Sigmoid colon (tissue), 7 donors: ENCODE results near the gene LRRN1. TPM values are rescaled to one million over a fixed set of nuclear protein-coding genes. Genes with fewer than 3 reads are reported as not detected.

Experiments used
- DNase-seq: peaks from one replicate; pipeline ENCODE4 v3.0.0-alpha.2; 2019
- H3K27ac ChIP-seq, 4 donors: fragments of 200-600 bp; sonication (generic); one replicate each; pipeline ENCODE4 v1.5.1; 2016 to 2019; ENCODE audit warnings: mild to moderate bottlenecking in 1 of 4
- H3K27me3 ChIP-seq, 3 donors: fragments of 200-600 bp; sonication (generic); one replicate each; pipeline ENCODE4 v1.5.1; 2019; ENCODE audit warnings: mild to moderate bottlenecking in 1 of 3
- H3K36me3 ChIP-seq, 4 donors: fragments of 200-600 bp; sonication (generic); one replicate each; pipeline ENCODE4 v1.5.1; 2016 to 2019
- H3K4me1 ChIP-seq, 4 donors: fragments of 200-600 bp; sonication (generic); one replicate each; pipeline ENCODE4 v1.5.1; 2017 to 2019
- H3K4me3 ChIP-seq, 4 donors: fragments of 200-600 bp; sonication (generic); one replicate each; pipeline ENCODE4 v1.5.1; 2017 to 2019; ENCODE audit warnings: mild to moderate bottlenecking in 2 of 4, moderate library complexity in 1 of 4
- H3K9me3 ChIP-seq, 4 donors: fragments of 200-600 bp in 3 of 4; sonication (generic) in 3 of 4; one replicate each; pipeline versions ENCODE4 v1.5.1 to v1.6.1; 2013 to 2019
- CTCF ChIP-seq, 4 experiments: fragments of 450-650 bp in 3 of 4; fragments of 200-600 bp in 1 of 4; IDR thresholded peaks; one replicate each; pipeline ENCODE4 v1.5.1; 2016 to 2019; ENCODE audit warnings: antibody characterized with exemption in 4 of 4, mild to moderate bottlenecking in 3 of 4, moderate library complexity in 2 of 4
- EP300 ChIP-seq, 4 donors: sonication (generic); formaldehyde crosslinking; IDR thresholded peaks; one replicate each; pipeline ENCODE4 v1.6.1; 2017; ENCODE audit warnings: antibody characterized with exemption in 4 of 4
- POLR2A ChIP-seq, 2 donors: fragments of 450-650 bp; IDR thresholded peaks; one replicate each; pipeline ENCODE4 v1.6.1; 2016; ENCODE audit warnings: antibody characterized with exemption in 2 of 2, mild to moderate bottlenecking in 2 of 2, moderate library complexity in 2 of 2
- POLR2AphosphoS5 ChIP-seq, 4 donors: sonication (generic); formaldehyde crosslinking; IDR thresholded peaks; one replicate each; pipeline ENCODE4 v1.6.1; 2017; ENCODE audit warnings: antibody characterized with exemption in 4 of 4
- WGBS, 2 donors: extraction: QIAGEN DNeasy Blood & Tissue Kit; methylation state at CpG; one replicate each; pipeline ENCODE4 v1.1.7; 2013; 5-methylcytosine and 5-hydroxymethylcytosine counted together
- intact Hi-C: fragments of 100-400 bp; cut with DNase I; formaldehyde crosslinking; loops from one replicate; pipeline ENCODE4 v1.15.1; 2023
- polyA plus RNA-seq, 3 donors: library from polyadenylated mRNA; stranded (reverse); fragments of 200-250 nt; gene quantifications; one replicate each; pipeline ENCODE4 v1.2.3, GENCODE V29; 2013
- total RNA-seq, 4 donors: library from RNA; depleted of rRNA; stranded (reverse); fragments of >200 nt; gene quantifications; one replicate each; pipeline ENCODE4 v1.1.0, GENCODE V29; 2016
- donor health status: healthy with polysubstance abuse.
- donor health status: Bipolar disorder and iron deficiency.
- donor health status: healthy.

Gene LRRN1
- total and polyA plus RNA-seq, 7 donors, result 0.14 to 1.1 (median 0.28) TPM; not detected in 2

GRCh38 chr3:3802046-3802445, 2.8 kb downstream of the LRRN1 start:
- H3K4me1 ChIP-seq, result peaks cover 0 to 30% (median 27%) of the 10 kb centered on the region in 4 donors
- WGBS, 2 donors, result 84 to 85% methylated on average over 13 of the region's 13 CpGs
- DNase-seq, result no peak
- H3K27me3 ChIP-seq, result peaks cover 0 to 74% (median 9%) of the 10 kb centered on the region in 3 donors
- no peak overlapping the region for H3K27ac ChIP-seq
- TF ChIP-seq EP300 (IDR thresholded peaks at IDR 0.05), result no peak
- no peak for TF ChIP-seq POLR2AphosphoS5 (IDR thresholded peaks at IDR 0.05)
- no peak for TF ChIP-seq CTCF (IDR thresholded peaks at IDR 0.05)
- TF ChIP-seq POLR2A (IDR thresholded peaks at IDR 0.05), result no peak
- no peaks in the 10 kb centered on the region for H3K9me3 ChIP-seq
- no peaks in the 10 kb centered on the region for H3K36me3 ChIP-seq
- intact Hi-C loops, result no loop called here
- H3K4me3 ChIP-seq, result no peak overlapping the region

GRCh38 chr3:3804560-3804959, 5.3 kb downstream of the LRRN1 start:
- H3K4me3 ChIP-seq, result no peak overlapping the region
- TF ChIP-seq POLR2AphosphoS5 (IDR thresholded peaks at IDR 0.05) (no peak), POLR2A (IDR thresholded peaks at IDR 0.05) (no peak), EP300 (IDR thresholded peaks at IDR 0.05) (no peak), CTCF (IDR thresholded peaks at IDR 0.05) (no peak)
- DNase-seq, result no peak
- H3K27ac ChIP-seq, result no peak overlapping the region
- no peaks in the 10 kb centered on the region for H3K36me3 ChIP-seq
- peaks cover 0 to 18% (median 17%) of the 10 kb centered on the region in 4 donors for H3K4me1 ChIP-seq
- intact Hi-C loops, result no loop called here
- no peaks in the 10 kb centered on the region for H3K9me3 ChIP-seq
- 93 to 97% methylated on average over 2 of the region's 2 CpGs for WGBS, 2 donors
- H3K27me3 ChIP-seq, result peaks cover 0 to 63% (median 9%) of the 10 kb centered on the region in 3 donors

GRCh38 chr3:3806092-3806491, 6.9 kb downstream of the LRRN1 start:
- H3K36me3 ChIP-seq, result no peaks in the 10 kb centered on the region
- 91% methylated on average over 7 of the region's 7 CpGs for WGBS, 2 donors
- H3K4me3 ChIP-seq, result no peak overlapping the region
- H3K9me3 ChIP-seq, result no peaks in the 10 kb centered on the region
- intact Hi-C loops, result no loop called here
- TF ChIP-seq POLR2AphosphoS5 (IDR thresholded peaks at IDR 0.05), result no peak
- TF ChIP-seq CTCF (IDR thresholded peaks at IDR 0.05), result no peak
- TF ChIP-seq EP300 (IDR thresholded peaks at IDR 0.05), result no peak
- no peak for TF ChIP-seq POLR2A (IDR thresholded peaks at IDR 0.05)
- DNase-seq, result no peak
- H3K27me3 ChIP-seq, result peaks cover 0 to 54% (median 9%) of the 10 kb centered on the region in 3 donors
- no peak overlapping the region for H3K27ac ChIP-seq
- peaks cover 0 to 3% (median 3%) of the 10 kb centered on the region in 4 donors for H3K4me1 ChIP-seq

- WGBS, 2 donors, result 93 to 94% methylated on average over 6 of the region's 6 CpGs
- intact Hi-C loops, result no loop called here
These were observed 7.6 kb downstream of the LRRN1 start for GRCh38 chr3:3806856-3807255.

More at GRCh38 chr3:3806856-3807255, 7.6 kb downstream of the LRRN1 start:
- H3K4me3 ChIP-seq, result no peak overlapping the region
- no peak for DNase-seq
- no peak overlapping the region for H3K27ac ChIP-seq
- no peaks in the 10 kb centered on the region for H3K36me3 ChIP-seq
- H3K9me3 ChIP-seq, result no peaks in the 10 kb centered on the region
- no peaks in the 10 kb centered on the region for H3K4me1 ChIP-seq
- no peak for TF ChIP-seq POLR2AphosphoS5 (IDR thresholded peaks at IDR 0.05)
- no peak for TF ChIP-seq EP300 (IDR thresholded peaks at IDR 0.05)
- TF ChIP-seq POLR2A (IDR thresholded peaks at IDR 0.05), result no peak
- TF ChIP-seq CTCF (IDR thresholded peaks at IDR 0.05), result no peak
- H3K27me3 ChIP-seq, result peaks cover 0 to 46% (median 9%) of the 10 kb centered on the region in 3 donors
